Pancreas (tissue), 10 donors: ENCODE data around the gene ACOX3. TPM values are rescaled to one million over a fixed set of nuclear protein-coding genes. Genes with fewer than 3 reads are reported as not detected.

Experiments used
- ATAC-seq, 4 donors: fragments of 200-7000 bp; cut with Tn5 transposase; one replicate each; pipeline versions ENCODE4 v1.8.0 to v1.9.1; 2020; ENCODE audit warnings: mild to moderate bottlenecking in 4 of 4, moderate library complexity in 4 of 4
- DNase-seq, 6 donors: peaks; one replicate each; pipeline ENCODE4 v3.0.0-alpha.2; 2020
- FAIRE-seq: peaks from 2 replicates; lab custom pipeline; 2012; peaks lifted over from hg19 to GRCh38; lab: Jason Lieb, UNC
- H3K27ac ChIP-seq, 4 donors: fragments of 200-600 bp; sonication (generic); 1 replicate in 3 of 4; 2 replicates in 1 of 4; pipeline versions ENCODE4 v1.5.0 to v1.8.0; 2020
- H3K27me3 ChIP-seq, 4 donors: fragments of 200-600 bp; one replicate each; pipeline ENCODE4 v1.8.0; 2021
- H3K36me3 ChIP-seq, 3 donors: fragments of 200-600 bp; sonication (generic) in 1 of 3; one replicate each; pipeline versions ENCODE4 v1.5.0 to v1.8.0; 2020 to 2021
- H3K4me1 ChIP-seq, 3 donors: fragments of 200-600 bp; one replicate each; pipeline ENCODE4 v1.8.0; 2021
- H3K4me3 ChIP-seq, 4 donors: fragments of 200-600 bp; sonication (generic) in 2 of 4; one replicate each; pipeline versions ENCODE4 v1.5.0 to v1.8.0; 2020 to 2021
- H3K9me3 ChIP-seq, 4 donors: fragments of 200-600 bp; one replicate each; pipeline ENCODE4 v1.8.0; 2021
- CTCF ChIP-seq, 4 donors: fragments of 200-600 bp; sonication (generic) in 3 of 4; IDR thresholded peaks; one replicate each; pipeline versions ENCODE4 v1.5.0 to v1.8.0; 2021; ENCODE audit warnings: antibody characterized with exemption in 4 of 4
- WGBS, 2 donors: extraction: QIAGEN DNeasy Blood & Tissue Kit; methylation state at CpG; one replicate each; pipeline ENCODE4 v1.1.7; 2013; 5-methylcytosine and 5-hydroxymethylcytosine counted together
- intact Hi-C, 3 donors: fragments of 100-400 bp; cut with DNase I; formaldehyde crosslinking; loops; one replicate each; pipeline versions ENCODE4 v1.11.1 to v1.14.2; 2022
- polyA plus RNA-seq, 2 donors: library from polyadenylated mRNA; stranded (reverse); fragments of 200-250 nt; gene quantifications; one replicate each; pipeline ENCODE4 v1.2.3, GENCODE V29; 2013
- total RNA-seq, 6 donors: library from RNA; stranded (reverse); fragmentation: NEBNext Ultra II Directional in 4 of 6; extraction: Animal tissue kit (Norgen Biotek cat#: 25700) in 4 of 6; gene quantifications; one replicate each; pipeline versions ENCODE4 v1.2.1 to v1.2.4, GENCODE V29; 2021 to 2023
- donor health status: healthy with polysubstance abuse.
- donor health status: DM: no; HTN: no; CAD: no; lungs with moderate emphysema.
- donor health status: DM: no; HTN: no; CAD: no.
- donor health status: control.
- donor health status: control.
- donor health status: Bipolar disorder and iron deficiency.
- donor health status: DM: yes; HTN: yes; CAD: no.
- donor health status: DM: no; HTN: no; CAD: no.
- donor health status: DM: no; HTN: no; CAD: no.
- donor health status: DM: yes; HTN: yes; CAD: no.

Gene ACOX3
- total and polyA plus RNA-seq, 8 donors: 16.1 to 24.8 (median 18.6) TPM

- TF ChIP-seq CTCF (IDR thresholded peaks at IDR 0.05): no peak
- FAIRE-seq (no peak), ATAC-seq (no peak), DNase-seq (peak in 1 of 6 donors; percentile 40)
- no peak overlapping the region for H3K27ac ChIP-seq
- 70 to 74% methylated on average over 39 of the region's 39 CpGs for WGBS, 2 donors
- no peaks in the 10 kb centered on the region for H3K27me3 ChIP-seq
- no peaks in the 10 kb centered on the region for H3K36me3 ChIP-seq
- no peak overlapping the region for H3K4me3 ChIP-seq
- H3K9me3 ChIP-seq: no peaks in the 10 kb centered on the region
- no peaks in the 10 kb centered on the region for H3K4me1 ChIP-seq
- intact Hi-C loops: no loop called here
These were observed 94.3 kb downstream of the ACOX3 start for GRCh38 chr4:8345946-8346814.

- 79 to 83% methylated on average over 34 of the region's 34 CpGs for WGBS, 2 donors
- DNase-seq: no peak
- Histone ChIP-seq H3K4me3 (no peak overlapping the region), H3K27ac (no peak overlapping the region), H3K36me3 (no peaks in the 10 kb centered on the region), H3K27me3 (no peaks in the 10 kb centered on the region), H3K9me3 (no peaks in the 10 kb centered on the region), H3K4me1 (no peaks in the 10 kb centered on the region)
- intact Hi-C loops: no loop called here
- FAIRE-seq: no peak
- no peak for TF ChIP-seq CTCF (IDR thresholded peaks at IDR 0.05)
- no peak for ATAC-seq
These were observed 95.2 kb downstream of the ACOX3 start for GRCh38 chr4:8345053-8345945.

GRCh38 chr4:8344377-8344776 lies 96.1 kb downstream of the ACOX3 start:
- ATAC-seq (no peak), DNase-seq (no peak), FAIRE-seq (no peak)
- Histone ChIP-seq H3K4me1 (no peaks in the 10 kb centered on the region), H3K9me3 (no peaks in the 10 kb centered on the region), H3K27ac (no peak overlapping the region), H3K4me3 (no peak overlapping the region), H3K36me3 (no peaks in the 10 kb centered on the region), H3K27me3 (no peaks in the 10 kb centered on the region)
- TF ChIP-seq CTCF (IDR thresholded peaks at IDR 0.05): no peak
- intact Hi-C loops: no loop called here
- 65 to 66% methylated on average over 14 of the region's 14 CpGs for WGBS, 2 donors

GRCh38 chr4:8343967-8344331 lies 96.6 kb downstream of the ACOX3 start:
- ATAC-seq (no peak), FAIRE-seq (no peak), DNase-seq (no peak)
- no peak for TF ChIP-seq CTCF (IDR thresholded peaks at IDR 0.05)
- H3K4me1 ChIP-seq: no peaks in the 10 kb centered on the region
- no peak overlapping the region for H3K4me3 ChIP-seq
- no peaks in the 10 kb centered on the region for H3K27me3 ChIP-seq
- no peaks in the 10 kb centered on the region for H3K9me3 ChIP-seq
- intact Hi-C loops: no loop called here
- WGBS, 2 donors: 77 to 86% methylated on average over 11 of the region's 11 CpGs
- H3K36me3 ChIP-seq: no peaks in the 10 kb centered on the region
- H3K27ac ChIP-seq: no peak overlapping the region
